HG03135 (cell line): ENCODE data around the gene KLF7.

Source experiments
- ATAC-seq: cut with Tn5 transposase; IDR thresholded peaks from one replicate; pipeline ENCODE4 v1.9.1; 2021; ENCODE audit warnings: mild to moderate bottlenecking, moderate library complexity; ENCODE audit not compliant: unreplicated experiment

Gene KLF7

DNA sequence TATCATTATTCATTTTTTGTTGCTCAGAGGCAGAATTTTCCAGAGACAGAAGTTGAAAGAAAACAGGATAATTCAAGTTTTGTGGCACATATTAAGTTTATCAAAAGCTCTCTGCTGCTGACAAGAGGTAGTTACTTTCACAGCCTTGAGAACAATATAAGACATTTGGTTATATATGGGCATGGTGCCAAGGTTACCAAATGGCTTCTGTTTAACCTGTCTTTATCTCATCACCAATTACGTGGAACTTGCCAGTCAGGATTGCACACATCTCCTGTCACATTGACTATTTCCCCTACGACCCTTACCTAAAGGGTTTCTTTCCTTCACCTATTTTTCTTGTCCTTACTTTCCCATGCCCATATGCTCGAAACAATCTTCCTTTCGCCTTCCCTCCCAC lies 35.9 kb downstream of the KLF7 start:
- ATAC-seq, result no peak

DNA sequence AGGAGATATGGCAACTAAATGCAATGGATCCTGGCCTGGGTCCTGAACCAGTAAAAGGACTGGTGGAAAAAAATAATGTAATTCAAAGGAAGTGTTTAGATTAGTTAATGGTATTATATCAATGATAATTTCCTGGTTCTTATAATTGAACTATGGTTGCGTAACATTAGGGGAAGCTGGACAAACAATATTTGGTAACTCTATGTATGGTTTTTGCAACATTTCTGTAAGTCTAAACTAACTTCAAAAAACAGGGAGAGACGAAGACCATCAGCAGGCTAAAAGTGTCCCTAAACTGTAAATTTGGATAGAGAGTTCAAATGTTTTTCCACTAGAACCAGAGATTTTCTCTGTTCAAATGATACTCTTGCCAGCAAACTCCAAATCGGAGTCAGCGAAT lies 36.9 kb downstream of the KLF7 start:
- ATAC-seq, result no peak

DNA sequence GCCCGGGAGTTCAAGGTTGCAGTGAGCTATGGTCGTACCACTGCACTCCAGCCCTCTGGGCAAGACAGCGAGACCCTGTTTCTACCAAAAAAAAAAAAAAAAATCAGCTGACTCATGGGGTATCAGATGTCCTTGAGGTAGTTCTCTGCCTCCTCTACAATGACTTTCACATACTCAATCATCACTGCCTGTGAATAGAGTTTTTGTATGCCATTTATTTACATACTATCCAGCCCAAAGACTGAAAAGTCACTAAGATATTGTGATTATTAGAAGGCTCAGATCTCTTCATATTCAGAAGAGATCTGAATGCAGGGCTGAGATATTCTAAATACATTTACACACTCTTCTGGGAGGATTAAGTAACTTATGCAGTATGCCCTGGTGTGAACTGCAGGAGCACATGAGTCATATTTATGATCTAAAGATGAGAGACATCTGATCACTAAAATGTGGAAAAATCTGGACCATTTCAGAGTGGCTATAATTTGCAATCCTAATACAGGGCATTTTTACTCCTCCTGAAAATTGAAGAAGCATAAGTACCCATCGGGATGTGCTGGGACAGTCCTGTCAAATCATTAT lies 38.9 kb downstream of the KLF7 start:
- no peak for ATAC-seq

DNA sequence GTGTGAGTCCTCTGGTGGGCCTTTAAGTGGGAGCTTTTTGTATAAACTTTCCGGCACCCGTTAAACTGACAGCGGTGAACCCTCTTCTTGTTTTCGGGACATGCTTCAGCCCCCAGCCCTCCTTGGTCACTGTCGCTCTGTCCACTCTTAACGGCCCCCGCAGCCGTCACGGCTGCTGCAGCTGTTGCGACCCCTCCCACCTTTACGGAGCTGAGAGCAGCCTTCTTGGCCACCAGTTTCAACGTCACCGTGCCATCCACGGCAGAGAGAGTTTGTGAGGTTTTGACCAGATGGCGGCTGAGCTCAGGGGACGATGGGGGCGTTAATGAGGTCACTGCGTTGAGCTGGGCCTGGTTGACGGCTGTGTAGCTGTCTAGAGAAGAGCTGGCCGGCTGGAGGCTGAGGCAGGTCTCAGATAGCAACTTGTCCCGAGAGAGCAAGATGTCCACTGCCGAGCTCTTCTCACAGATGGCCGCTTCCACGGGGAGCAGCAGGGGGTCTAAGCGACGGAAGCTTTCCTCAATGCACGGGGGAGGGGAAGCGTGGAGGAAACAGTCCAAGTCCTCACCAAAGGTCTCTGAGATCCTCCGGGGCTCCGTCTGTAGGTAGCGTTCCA lies 41.9 kb downstream of the KLF7 start:
- ATAC-seq, result no peak

DNA sequence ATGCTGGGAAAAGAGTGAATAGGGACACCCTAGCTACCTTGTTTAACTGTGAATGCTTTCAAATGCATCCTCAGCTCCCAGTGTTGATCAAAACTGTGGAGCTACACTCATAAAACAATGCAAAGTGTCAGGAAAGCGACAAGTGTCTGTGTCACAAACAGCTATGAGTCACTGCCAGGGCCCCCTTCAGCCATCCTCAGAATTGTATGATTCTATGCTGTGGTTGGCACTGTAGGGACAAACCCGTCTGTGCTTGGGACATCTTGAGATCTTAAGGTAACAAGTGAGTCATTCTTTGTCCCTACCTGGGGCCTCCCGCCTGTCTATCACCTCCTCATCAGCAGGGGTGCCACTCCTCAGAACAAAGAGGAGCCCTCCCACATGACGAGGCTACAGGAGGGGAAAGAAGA lies 42.4 kb downstream of the KLF7 start:
- no peak for ATAC-seq

DNA sequence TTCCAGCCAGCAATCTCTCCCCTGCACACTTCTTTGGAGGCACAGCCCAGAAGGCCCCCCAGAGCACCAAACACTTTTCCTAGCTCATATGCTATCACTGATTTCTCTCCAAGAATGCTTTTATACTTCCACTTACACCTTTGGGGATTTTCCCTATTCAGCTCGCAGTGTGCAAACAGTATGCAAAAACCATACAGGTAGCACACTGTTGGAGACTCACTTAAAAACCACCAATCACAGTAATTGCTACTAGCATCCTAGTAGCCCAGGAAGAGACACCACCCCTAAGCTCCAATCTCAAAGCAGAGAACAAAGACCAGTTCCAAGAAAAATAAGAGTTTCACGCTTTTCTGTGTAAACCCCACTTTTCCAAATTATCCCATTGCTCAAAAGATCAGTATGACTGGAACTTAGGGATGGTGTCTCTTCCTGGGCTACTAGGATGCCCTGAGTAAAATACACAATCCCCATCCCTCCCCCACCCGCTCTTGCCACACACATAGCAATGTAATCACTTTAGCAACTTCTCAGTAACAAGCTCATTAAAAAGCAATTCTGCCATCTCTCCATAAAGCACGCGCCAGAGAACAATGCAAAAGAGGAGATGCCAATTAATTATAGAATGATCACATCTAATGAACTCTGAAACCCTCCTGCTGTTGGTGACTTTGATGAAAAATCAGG lies 43.0 kb downstream of the KLF7 start:
- no peak for ATAC-seq

DNA sequence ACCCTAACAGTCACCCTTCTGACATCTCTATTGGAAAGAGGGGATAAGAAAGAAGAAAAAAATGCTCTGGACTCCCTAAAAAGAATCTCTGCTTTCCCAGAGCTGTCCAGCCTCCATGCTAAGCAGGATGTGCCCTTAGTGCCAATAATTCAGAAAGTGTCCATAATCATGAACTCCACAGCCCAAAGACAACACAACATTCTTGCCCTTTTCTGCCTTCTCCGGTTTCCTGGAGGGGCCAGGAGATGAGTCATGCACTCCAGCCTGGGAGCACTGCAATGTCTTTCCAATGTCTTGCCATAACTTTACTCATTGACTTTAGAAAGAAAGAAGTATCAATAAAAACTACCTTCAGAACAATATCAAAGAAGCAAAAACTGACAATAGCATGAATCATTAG lies 44.0 kb downstream of the KLF7 start:
- no peak for ATAC-seq

DNA sequence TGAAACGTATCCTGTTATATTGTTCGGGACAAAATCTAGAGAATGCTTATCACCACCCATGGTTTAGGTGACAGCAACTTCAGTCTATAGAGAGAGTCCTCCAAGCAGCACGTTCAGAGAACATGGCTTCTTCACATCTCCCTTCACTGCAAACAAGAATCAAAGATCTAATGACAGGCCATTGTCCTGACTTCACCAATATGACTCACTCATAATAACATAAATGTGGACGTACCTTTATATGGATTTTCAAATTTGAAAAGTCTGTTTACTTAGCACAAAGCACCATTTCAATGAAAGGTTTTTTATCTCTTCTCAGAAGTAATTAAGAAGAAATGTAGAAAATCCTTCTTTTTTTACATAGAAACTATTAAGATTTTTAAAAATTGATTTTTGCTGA lies 46.7 kb downstream of the KLF7 start:
- ATAC-seq, result no peak

DNA sequence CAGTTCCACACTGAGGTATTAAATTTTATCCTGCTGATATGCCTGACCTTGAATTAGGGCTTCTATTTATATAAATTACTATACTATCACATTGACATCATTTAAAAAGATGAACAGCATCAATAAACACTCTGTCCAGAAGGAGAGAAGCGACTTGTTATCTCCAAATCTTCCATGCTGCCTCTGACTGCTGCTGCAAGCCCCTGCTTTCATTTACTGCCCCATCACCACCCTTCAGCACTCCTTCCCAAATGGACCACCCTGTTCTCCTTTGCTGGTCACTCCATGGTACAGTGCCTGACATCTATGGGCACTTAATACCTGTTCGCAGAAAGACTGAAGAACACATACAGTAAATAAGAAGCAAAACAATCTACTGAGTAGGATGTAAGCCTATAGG lies 48.1 kb downstream of the KLF7 start:
- ATAC-seq, result no peak

DNA sequence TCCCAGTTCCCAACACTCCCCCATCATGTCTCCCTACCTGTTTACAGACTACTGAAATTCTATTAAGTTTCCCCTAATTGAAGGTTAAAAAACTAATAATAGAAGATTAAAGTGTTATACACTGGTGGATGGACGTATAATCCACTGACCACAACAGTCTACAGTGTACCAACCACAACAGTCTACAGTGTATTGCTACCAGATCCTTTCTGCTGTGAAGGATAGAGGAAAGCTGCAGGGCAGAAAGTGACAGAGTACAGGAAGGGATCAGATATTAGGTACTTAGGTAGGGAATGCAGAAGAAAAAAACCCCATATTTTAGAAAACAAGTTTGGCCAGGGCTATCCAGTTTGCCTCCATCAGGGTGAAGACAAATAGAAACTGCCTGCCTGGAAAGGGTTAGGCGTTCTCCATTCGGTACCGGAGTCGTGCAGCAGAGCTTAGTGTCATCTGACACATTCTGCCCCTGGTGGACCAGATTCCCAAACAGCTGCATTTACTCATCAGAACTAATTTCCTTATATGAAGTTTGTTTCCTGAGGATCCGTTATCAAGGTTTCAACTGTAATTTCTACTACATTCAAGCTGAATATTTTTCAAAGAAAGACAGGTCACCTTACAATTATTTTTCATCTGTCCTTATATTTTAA lies 49.9 kb downstream of the KLF7 start:
- ATAC-seq, result no peak

DNA sequence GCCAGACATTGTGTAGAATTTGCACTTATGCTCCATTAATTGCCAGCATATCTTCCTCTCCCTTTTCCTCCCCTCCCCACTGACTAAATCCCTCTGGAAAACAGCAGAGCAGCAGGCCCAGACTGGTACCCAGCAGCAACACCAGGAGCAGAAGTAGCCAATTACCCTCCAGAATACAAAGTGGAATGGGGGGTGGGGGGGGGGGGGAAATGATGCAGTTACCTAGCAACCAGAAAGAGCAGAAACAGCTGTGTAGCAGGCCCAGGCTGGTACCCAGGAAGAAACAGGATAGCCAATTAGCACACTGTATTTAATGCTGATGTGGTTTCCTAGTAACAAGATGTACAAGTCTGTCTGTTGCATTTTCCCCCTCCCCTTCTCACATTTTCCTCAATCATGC lies 52.3 kb downstream of the KLF7 start:
- no peak for ATAC-seq

DNA sequence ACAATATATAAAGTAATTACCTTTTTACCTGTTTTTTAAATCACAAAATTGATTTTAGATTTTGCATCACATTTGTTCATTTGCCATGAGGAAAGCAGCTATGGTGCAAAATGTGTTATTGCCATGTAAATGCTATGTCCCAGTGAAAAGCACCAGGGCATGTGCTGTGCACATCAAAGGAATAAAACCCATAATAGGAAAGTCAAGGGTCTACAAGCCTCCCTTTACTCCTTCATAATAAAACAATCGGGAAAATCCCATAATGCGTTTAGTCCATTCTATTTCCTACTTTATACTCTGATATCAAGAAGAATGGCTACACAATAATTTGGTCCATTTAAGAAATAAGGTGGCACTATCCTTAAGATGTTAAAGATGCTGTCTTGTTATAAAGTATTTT lies 53.0 kb downstream of the KLF7 start:
- ATAC-seq, result no peak

DNA sequence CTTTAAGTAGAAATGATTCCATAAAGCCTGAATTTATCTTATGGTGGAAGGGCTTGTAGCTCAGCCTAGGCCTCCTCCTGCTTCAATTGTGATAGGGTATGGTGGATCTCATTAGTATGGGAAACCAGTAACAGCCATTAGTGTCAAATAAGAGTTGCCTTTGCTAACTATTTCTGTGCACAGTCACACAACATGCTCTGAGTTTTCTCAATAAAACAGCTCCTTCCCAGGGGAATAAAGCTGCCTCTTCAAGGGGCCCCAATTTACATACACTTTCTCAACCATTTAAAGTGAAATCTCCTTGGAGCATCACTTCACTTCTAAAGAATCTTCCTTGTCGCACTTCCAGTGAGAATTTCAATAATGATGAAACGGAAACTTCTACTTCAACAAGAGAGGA lies 53.4 kb downstream of the KLF7 start:
- no peak for ATAC-seq

DNA sequence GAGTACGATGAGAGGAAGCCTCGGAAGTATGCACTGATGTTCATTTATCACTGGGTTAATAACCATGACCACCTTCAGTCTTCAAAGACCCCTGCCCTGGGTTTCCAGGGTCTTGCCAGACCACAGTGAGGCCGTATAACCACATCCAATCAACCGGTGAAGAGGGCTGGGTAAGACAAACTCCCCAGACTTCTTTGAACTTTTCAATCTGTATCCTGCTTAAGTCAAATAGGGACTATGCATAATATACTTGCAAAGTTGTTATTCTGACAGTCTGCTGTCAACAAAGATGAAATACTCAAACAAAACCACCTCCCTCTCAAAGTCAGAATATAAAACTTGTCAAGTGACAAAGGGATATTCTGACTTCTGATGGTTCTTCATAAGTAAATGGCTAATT lies 54.0 kb downstream of the KLF7 start:
- ATAC-seq, result no peak

DNA sequence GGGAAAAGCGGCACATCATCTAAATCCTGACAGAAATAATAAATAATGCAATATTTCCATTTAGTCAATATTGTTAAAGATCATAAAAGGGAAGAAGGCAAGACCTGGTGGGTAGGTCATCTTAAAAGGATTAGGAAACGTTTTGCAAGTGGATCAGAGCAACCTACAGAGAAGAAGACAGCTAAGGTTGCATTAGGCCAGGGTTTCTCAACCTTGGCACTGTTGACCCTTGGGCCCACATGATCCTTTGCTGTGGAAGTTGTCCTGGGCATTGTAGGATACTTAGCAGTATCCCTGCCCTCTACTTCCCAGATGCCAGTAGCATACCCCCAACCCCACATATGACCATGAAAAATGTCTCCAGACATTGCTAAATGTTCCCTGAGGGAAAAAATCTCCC lies 55.0 kb downstream of the KLF7 start:
- ATAC-seq, result no peak

DNA sequence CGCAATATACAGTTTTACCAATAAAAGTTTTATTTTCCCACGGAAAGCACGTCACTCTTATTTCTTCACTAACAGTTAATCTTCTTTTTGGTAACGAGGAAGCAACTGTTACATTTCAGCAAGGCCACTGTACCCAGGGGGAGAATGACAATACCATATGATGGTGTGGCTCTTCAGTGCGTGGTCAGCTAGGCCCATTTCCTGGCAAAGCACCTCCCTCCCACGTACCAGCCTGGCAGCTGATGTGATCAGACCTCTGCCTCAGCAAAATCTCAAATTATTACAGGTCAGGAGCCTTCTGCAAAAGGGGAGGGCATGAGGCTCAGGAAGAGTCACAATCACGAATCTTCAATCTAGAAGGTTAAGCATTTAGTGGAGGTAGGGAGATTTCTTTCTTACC lies 55.4 kb downstream of the KLF7 start:
- ATAC-seq, result no peak

DNA sequence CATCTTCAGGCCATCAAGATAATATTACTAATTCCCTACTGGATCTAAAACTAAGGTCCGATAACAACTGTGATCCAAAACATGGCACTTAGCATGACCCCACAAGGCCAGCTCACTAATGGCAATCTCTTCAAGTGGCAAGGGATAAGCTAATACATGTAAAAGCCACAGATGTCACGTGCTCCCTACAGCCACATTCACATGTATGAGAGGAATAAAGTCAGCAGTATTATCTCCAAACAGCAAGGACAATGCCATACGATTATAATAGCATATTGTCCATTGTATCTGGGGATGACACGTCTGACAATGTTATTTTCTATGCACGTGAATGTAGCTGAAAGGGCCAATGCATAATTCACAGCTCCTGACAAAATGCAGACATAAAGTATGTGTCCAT lies 56.0 kb downstream of the KLF7 start:
- no peak for ATAC-seq

DNA sequence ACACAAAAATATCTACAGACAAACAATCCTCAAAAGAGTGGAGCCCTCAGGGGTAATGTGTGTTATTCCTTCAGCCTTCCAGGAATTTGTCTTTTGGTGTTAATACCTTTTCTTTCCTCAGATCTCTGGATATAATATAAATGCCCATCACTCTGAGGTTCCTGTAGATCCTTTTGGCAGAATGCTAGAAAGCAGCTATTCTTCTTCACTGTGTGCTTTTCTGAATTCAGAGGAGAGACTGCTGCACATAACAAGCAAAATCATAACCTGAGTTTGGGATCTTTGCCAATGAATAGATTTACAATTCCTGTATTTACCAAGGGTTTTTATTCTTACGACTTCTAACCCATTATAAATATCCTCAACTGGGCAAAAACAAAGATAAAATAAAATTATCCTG lies 57.3 kb downstream of the KLF7 start:
- ATAC-seq, result no peak

DNA sequence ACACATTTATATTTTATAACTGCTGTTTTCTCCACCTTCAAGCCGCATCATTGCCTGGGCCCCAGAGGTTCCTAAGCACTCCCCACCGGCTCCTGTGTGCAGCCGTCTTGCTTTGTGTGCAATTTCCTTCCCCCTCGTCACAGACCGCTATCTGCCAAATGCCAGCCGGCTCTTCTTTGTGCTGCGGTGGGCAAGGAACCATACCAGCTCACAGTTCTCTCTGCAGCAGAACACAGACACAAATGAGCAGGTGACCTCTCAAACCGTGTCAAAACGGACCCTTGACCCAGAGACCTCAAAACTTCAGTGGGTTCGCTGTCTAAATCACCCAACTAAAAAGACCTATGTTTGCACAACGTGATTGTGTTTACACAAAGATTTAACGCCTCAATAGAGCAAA lies 58.2 kb downstream of the KLF7 start:
- no peak for ATAC-seq

DNA sequence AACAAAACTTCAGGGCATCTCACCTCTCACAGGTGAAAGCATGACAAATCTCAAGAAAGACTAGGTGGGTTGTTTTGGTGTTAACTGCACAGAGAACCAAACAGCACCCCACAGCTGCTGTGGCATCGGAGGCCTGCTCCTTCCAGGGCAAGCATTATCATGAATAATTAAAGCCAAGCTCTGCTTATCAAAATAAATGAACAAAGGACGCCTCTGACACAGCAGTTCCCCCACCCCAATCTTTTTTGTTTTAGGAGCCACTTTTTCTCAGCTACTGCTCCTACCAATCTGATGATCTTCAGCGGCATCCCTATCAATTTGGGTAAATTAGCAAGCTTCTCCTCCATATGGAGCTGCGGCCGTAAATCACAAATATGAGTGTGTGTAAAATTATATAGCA lies 58.6 kb downstream of the KLF7 start:
- ATAC-seq, result no peak

DNA sequence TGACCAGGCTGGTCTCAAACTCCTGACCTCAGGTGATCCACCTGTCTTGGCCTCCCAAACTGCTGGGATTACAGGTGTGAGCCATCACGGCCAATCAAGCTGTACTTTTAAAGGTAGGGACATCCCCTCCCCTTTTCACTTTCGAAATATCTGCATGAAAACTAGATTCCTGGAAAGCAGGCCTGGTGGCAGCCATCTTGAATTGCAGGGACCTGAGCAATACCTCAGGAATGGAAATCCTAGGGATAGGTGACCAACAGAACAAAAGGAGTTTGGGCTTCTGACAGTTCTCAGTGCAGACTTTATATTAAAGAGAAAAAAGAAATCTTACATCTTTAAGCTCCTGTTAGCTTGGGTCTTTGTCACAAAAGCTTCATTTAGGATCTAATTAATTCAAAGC lies 62.6 kb downstream of the KLF7 start:
- ATAC-seq, result no peak

DNA sequence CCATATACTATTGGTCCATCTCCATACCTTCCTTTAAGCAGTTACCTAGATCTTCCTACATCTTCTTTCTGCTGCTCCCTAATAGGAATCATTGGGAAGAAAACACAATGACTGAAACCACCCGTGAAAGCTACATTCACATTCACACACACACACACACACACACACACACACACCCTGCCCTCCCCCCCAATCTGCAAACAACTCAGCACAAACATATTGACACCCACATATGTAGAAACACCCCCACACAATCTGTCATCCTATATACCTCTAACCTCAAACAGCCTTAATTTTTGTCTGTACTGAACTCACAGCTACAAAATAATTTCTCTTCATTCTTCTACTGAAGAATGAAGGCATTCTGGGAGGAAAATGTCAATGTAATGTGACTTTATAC lies 63.8 kb downstream of the KLF7 start:
- ATAC-seq, result no peak
